Vagina (tissue), 2 donors: Measurements from ENCODE around the gene SCN8A.

Source experiments
- POLR2A ChIP-seq, 2 donors: fragments of 450-650 bp; IDR thresholded peaks; one replicate each; pipeline ENCODE4 v1.6.1; 2017; ENCODE audit warnings: antibody characterized with exemption in 2 of 2, mild to moderate bottlenecking in 2 of 2, moderate library complexity in 2 of 2
- TF ChIP-seq, protein P1 (sequence below), 3 experiments: fragments of 450-650 bp in 2 of 3; fragments of 200-600 bp in 1 of 3; sonication (generic) in 1 of 3; IDR thresholded peaks; one replicate each; pipeline ENCODE4 v1.5.1; 2017 to 2019; ENCODE audit warnings: antibody characterized with exemption in 3 of 3, mild to moderate bottlenecking in 2 of 3, moderate library complexity in 2 of 3

DNA sequence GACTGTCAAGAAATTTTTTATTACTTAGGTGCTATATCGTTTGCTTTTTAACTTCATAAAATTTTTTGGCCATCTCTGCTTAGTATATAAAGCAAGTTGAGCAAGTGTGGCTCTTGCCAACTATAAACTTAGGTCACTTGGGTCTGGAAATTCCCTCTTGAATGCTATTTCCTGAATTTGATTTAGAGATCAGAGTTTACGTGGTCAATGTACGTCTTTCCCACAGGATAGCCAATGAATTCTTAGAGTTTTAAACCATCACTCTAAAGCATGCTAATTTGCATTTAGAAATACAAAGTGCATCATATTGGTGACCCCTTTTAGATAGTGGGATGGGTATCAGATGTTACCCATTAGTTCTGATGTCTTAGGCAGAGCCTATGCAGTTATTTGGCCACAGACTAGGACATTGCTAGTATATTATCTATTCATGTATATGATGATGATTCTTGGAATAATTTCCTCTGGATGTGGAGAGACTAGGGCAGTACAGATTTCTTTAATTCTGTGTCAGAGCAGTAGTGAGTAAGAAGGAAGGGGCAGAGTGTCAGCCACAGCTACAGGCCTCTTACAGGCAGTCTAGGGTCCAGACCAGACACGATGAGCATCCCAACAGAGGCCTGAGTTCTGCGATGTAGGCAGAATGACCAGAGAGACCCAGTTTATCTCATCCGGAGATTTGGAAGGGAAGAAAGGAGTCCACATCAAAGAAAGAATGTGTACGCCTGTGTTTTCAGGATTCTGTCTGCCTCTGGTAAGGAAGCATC, 30.3 kb downstream of the SCN8A start:
- TF ChIP-seq, protein P1, sequence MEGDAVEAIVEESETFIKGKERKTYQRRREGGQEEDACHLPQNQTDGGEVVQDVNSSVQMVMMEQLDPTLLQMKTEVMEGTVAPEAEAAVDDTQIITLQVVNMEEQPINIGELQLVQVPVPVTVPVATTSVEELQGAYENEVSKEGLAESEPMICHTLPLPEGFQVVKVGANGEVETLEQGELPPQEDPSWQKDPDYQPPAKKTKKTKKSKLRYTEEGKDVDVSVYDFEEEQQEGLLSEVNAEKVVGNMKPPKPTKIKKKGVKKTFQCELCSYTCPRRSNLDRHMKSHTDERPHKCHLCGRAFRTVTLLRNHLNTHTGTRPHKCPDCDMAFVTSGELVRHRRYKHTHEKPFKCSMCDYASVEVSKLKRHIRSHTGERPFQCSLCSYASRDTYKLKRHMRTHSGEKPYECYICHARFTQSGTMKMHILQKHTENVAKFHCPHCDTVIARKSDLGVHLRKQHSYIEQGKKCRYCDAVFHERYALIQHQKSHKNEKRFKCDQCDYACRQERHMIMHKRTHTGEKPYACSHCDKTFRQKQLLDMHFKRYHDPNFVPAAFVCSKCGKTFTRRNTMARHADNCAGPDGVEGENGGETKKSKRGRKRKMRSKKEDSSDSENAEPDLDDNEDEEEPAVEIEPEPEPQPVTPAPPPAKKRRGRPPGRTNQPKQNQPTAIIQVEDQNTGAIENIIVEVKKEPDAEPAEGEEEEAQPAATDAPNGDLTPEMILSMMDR (IDR thresholded peaks at IDR 0.05) = no peak
- TF ChIP-seq POLR2A (IDR thresholded peaks at IDR 0.05) = no peak
